HG02588 (cell line): ENCODE data around the gene MIOX.

Experiments used
- ATAC-seq: cut with Tn5 transposase; IDR thresholded peaks from one replicate; pipeline ENCODE4 v1.9.1; 2021; ENCODE audit warnings: mild to moderate bottlenecking, moderate library complexity; ENCODE audit not compliant: unreplicated experiment

The MIOX gene

DNA sequence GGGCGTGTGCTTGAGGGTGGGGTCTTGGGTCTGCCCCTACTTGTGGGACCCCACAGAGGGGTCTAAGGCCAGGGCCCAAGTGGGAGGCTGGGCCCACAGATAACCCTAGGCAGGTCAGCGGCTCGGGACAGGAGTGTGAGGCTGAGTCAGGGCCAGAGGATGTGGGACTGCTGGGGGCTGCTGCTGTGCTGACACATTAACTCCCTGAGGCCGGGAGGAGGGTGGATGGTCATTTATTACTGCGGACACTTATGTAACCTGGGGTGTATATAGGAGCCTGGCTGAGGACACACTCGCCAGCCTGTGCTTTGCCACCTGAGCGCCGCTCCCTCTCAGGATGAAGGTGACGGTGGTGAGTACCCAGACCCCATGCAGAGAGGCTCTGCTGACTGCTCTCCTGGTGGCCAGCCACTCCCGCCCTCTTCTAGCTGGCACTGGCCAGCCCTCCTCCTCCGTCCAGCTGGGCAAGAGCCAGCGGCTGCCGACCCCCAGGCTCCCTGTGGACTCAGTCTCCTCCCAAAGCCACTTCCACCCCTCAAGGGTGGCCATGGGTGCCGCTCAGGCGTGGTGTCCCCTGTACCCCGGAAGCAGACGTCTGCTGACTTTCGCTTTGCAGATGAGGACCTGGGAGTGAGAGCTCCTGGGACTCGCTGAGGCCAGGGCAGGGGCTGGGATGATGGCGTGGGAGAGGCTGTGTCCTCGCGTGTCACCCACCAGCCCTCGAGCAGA is at the start of gene MIOX:
Gene MIOX, plus strand, starts transcription at position 299 of the 729 bp plus-strand sequence. Its CDS starts 39 bp downstream, at position 338.
- no peak for ATAC-seq

DNA sequence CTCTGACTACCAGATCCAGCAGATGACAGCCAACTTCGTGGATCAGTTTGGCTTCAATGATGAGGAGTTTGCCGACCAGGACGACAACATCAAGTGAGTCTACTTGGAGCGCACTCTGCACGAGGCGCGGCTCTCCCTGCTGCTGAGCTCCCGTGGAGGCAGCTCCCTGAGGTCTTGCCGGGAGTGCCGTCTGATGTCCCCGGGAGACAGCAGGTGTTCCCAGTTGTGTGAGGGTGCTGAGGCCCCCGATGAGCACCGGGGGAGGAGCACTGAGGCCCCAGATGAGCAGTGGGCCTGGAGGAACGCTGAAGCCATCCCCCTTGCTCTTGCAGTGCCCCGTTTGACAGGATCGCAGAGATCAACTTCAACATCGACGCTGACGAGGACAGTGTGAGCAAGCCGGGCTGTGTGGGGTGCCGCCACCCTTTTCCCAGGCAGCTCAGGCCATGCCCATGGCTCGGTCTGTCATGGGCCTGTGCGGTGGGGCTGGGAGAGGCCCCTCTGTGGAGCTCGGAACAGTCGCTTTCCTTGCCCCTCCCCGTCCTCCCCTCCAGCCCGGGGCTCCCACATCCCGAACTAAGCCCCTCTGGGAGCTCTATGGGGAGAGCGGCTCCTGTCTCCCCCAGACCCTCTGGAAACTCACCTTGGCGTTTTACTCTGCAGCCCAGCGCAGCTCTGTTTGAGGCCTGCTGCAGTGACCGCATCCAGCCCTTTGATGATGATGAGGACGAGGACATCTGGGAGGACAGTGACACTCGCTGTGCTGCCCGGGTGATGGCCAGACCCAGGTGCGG is 49.0 kb upstream of the MIOX start:
- no peak for ATAC-seq

DNA sequence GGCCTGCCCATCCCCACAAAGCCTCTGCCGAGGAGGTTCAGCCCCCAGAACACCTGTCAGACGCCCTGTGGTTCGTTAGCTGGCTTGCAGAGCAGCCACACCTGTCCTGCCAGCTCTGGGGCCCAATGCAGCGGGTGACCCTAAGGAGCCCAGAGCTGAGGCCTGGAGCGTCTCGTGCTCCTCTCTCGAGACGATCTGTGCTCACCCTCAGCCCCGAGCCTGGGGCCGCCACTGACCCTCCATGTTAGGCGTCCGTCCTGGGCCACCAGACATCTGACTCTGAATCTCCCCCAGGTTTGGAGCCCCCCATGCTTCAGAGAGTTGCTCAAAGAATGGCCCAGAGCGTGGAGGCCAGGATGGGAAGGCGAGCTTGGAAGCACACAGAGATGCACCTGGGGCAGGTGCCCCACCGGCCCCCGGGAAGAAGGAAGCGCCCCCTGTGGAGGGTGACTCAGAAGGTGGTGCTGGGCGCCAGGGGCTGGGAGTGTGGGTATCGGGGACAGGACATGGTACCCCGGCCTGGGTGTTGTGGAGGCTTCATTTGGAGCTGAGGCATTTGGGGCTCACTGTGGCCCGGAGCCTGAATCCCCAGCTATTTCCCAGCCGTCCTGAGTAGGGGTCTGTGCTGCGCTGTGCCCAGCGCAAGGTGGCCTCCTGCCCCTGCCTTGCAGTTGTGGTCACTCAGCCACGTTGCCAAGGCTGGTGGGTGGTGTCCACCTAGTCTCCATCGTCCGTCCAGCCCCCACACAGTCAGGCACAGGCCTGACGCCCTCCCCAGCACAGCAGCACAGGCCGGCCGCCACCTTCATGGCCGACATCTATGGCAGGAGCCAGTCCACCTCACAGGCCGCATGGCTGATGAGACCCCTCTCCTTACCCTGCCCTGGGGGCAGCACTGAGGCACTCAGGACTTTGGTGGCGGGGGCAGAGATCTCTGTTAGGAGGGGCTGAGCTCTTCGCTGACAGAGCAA is 48.1 kb upstream of the MIOX start:
- ATAC-seq = no peak

DNA sequence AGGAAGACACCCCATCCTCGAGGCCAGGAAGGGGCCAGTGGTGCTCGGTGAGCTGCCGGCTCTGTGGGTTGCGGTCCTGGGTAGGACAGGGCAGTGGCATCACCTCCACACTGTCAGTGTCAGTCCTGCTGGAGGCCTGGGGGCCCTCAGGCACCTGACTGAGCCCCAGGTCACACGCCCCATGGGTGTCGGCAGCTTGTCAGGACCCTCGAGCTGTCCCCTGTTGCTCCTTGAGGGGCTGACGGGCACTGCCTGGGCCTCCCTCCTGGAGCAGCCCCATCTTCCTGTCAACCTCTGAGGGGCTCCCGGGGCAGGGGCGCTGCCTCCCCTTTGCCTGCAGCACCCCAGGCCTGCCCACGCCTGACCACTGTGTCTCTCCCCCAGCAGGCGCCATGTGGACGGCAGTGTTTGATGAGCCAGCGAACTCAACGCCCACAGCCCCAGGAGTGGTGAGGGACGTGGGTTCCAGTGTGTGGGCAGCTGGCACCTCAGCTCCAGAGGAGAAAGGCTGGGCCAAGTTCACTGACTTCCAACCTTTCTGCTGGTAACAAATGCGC is 47.3 kb upstream of the MIOX start:
- ATAC-seq = no peak

DNA sequence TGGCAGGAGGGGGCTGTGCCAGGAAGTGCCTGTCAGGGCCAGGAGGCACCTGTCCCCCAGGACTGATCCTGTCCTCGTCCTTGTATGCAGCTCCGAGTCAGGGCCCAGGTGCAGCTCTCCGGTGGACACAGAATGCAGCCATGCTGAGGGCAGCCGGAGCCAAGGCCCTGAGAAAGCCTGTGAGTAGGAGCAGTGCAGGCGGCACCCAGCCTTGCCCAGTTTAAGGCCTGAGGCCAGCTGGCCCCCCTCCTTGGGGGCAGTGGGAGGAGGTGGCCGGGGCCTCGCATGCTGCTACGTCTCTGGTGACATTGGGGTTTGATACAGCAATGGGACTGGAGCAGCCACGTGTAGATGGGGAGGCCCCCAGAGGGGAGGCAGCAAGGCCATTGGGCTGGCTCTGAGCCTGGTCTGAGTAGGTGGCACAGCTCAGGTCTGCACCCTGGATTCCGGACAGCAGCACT is 46.8 kb upstream of the MIOX start:
- ATAC-seq = no peak

DNA sequence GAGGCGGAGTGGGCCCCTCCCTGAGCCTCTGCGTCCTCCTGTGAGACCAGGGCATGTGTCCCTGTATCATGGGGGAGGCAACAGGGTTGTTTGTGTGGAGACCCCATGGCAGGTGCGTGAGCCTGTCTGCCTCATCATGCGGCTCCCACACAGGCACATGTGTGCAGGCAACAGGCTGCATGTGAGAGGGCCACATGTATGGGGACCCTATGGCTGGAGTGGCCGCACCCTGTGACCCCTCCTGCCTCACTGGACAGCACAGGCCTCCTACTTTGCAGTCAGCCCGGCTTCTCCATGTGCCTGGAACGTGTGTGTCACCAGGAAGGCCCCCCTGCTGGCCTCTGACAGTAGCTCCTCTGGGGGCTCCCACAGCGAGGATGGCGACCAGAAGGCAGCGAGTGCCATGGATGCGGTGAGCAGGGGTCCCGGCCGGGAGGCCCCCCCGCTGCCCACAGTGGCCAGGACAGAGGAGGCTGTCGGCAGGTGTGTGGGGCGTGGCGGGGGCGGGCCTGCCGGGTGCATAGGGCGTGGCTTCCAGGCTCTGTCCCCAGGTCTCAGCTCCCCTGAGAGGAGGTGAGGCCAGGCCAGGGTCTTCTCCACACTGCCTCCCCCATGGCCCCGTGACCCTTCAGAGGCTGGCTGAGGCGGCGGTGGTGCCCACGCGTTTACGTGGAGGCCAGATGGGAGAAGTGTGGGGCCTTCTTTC is 46.0 kb upstream of the MIOX start:
- ATAC-seq = no peak

DNA sequence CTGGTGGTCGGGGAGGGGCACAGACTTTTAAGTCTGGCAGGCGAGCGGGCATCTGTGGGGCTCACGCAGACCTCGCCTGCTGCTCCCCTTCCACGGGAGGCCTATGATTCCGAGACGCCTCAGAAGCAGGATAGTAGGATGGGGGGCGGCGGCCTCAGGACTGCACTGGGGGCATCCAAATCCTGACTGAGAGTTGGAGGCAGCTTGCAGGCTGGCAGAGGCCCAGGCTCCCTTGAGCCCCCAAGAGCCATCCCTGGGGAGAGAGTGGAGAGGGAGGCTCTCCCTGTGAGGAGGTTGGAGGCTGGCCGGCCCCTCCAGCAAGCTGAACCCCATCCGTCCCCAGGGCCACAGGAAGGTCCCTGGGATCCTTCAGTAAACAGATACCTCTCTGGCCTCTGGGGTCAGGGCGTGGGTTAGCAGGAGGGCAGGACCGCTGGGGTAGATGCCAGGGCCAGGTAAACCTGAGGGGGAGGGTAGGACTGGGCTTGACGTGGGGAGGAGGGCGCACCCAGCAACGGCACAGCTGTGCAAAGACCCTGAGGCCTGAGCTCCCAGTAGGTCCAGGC is 45.1 kb upstream of the MIOX start:
- no peak for ATAC-seq

DNA sequence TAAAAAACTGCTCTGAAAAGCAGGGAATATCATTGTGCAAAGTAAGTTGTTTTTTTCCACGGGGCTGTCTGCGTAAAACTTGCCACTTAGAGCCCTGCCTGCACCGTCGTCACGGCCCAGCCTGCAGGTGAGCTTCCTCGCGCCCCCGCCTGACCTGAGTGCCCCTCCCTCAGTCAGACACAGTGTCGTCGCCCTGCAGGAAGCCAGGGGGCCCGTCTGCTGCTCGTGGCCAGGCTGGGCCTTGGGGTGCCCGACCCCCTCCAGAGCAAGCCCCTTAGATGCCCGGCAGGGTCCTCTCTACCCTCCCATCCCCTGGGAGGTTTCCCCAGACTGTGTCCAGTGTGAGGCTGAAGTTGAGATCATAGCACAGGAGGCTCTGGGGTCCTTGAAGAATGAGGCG is 43.5 kb upstream of the MIOX start:
- ATAC-seq = no peak

DNA sequence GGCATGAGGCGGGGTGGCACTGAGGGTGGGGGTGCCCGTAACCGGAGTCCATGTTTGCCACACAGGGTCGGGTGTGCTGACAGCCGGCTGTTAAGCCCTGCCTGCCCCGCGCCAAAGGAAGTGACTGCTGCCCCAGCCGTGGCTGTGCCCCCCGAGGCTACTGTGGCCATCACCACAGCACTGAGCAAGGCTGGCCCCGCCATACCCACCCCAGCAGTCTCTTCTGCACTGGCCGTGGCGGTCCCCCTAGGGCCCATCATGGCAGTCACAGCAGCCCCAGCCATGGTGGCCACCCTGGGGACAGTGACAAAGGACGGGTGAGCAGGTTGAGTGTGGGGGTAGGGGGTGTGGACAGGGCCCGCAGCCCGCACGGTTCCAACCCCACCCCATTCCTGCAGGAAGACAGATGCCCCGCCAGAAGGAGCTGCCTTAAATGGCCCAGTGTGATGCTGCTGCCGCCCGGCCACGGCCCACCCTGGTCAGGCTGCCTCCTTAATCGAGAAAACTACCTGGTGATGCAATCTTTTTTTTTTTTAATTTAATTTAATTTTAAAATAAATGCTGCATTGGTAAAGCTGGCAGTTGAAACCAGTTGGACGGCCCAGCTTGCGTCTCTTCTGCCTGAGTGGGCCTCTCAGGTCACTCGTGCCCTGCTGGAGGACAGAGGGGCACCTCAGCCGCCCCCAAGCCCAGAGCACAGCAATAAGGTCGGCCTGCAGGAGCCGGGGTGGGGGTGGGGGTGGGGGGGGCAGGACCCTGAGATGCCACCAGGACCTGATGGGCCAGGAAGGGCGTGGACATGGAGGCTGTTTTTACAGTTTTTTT is 42.6 kb upstream of the MIOX start:
- no peak for ATAC-seq

DNA sequence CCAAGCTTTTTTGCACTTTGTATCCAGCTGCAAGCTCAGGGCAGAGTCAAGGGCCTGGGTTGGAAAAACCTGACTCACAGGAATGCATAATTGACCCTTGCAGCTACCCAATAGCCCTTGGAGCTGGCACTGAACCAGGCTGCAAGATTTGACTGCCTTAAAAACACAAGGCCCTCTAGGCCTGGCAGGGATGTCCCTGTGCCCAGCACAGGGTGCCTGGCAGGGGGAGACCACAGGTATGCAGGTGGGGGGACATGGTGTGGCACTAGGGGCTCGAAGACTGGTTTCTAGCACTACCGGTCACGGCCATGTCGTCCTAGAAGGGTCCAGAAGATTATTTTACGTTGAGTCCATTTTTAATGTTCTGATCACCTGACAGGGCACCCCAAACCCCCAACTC is 42.0 kb upstream of the MIOX start:
- ATAC-seq = no peak

DNA sequence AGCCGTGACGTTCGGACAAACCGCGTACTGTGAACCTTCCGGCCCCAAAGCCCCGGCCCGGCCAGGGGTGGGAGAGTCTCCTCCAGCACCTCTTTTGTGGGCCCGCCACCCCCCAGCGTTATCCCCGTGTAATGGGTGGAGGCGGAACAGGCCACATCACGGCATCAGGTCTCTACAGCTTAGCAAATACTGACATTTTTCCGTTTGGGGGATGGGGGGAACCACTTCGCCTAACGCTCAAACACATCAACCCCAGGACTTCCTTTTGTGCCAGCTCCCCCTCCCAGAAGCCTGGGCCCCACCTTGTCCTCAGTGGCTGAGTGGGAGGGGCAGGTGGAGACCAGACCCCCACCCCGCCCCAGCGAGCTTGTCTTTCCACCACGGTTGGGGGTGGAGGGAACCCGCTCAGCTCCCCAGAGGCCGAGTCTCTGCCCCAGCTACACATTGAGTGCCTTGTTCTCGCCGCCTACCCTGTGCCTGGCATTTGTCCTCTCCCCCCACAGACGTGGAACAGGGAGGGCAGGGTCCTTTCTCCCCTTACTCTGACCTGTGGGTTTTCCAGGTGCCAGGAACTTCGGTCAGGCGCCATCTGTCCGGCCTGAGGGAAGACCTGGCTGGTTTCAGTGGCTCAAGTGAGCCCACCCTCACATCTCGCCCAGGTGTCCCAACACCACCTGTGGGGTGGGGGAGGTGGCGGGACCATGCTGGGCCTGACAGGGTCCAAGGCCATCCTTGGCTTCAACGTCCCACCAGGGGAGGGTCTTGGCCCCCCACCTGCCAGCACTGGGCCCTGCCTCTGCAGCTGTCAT is 41.4 kb upstream of the MIOX start:
- ATAC-seq = no peak

DNA sequence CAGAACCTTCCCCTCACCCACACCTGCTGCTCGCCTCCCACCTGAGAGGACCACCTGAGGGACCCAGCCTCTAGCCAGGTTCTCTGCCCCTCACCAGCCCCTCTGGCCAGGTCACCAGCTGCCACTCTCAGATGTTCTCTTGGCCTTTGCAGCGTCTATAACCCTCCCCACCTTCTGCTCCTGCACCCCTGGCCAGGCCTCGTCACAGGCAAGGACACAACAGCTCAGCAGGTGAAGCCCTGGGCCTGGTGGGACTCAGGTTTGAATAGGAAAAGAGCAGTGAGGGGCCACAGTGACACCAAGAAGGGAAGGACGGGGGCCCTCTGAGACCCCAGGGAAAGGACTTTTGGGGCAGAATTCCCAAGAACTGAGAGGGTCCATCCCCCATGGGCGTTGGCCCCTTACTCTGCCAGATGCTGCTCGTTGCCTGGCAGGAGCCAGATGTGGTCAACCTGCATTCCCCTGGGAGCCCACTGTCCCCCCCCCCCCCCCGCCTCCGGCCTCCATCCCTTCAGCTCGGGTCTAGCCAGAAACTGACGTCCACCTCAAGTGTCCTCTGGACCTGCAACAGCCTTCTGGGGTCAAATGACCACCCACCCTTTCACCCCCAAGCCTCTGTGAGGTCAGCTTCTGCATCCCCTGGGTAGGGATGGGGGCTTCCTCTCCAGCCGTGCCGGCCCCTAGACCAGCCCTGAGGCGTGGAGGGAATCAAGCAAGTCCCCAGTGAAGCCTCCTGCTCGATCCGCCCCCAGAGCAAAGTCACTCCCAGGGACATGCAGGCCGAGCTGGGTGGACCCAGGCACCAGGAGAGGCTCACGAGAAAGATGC is 40.6 kb upstream of the MIOX start:
- ATAC-seq = no peak

DNA sequence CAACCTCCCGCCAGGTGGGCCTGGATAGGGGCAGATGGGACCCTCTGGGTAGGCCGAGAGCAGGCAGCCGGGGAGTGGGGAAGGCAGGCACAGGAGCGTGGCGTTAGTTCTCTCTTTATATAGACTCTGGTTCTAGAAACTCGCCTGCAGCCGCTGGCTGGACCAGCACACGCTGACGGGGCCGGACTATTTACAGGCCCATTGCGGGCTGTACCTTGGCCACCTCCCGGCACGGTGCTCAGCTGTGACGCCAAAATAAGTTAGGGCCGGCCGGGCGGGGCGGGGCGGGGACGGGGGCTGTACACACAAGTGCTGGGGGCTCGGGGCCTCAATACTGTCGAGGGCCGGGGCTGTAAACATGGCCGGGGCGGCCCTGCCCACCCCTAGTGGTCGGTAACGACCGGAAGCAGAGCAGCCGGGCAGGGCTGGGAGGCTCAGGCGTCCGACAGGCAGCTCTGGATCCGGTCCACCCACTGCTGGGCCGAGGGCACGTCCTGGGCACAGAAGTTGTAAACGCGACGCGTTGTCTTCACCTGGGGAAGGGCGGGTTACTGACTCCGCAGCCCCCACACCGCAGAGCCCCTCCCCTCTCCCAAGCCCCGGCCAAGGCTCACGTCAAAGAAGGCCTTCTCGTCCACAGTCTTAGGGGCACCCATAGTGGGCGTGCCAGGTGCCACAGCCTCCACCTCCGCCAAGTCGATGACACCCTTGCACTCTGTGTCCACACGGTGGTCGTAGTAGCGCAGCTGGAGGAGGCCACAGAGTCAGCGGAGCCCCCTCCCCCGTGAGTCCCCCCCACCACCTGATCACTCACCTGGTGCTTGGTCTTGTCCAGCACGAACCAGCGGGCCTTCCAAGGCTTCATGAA is 39.7 kb upstream of the MIOX start:
- no peak for ATAC-seq

DNA sequence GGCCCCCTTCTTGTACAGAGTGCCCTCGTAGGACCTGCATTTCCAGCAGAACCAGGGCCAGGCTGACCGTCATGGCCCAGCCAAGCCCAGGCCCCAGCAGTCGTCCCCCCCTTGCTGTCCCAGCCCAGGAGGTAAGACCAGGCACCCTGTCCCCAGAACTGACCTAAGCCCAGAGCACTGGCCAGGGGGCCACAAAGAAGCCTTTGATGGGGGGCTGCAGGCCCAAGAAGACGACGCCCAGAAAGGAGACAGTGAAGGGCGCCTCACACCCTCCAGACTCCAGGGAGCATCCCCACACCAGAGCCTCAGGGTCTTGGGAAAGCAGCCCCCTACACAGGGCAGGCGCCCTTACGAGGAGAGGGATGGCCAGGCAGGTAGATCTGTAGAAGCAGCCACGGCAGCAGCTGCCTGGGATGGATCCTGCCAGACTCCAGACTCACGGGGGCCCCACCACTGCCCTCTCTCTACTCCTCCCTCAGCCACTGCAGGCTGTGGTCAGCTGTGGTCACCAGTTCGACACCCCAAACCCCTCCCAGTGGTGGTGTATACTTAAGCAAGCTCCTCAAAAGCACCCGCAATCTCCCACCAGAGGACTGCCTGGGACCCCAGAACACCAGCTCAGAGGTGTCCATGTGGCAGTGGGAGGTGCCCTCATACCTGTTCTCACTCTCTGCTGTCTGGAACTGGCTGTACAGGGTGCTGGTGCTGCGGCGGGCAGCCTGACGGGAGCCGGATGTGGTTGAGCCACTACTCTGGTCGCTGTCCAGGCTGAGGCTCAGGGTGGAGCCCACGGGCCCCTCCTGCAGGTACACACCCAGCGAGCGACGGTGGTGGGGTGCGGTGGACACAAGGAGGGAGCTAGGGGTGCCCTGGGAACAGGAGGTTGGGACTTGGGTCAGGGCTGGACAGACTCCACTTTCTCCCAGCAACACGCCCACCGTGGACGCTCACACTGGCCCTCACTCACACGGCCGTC is 38.8 kb upstream of the MIOX start:
- no peak for ATAC-seq

DNA sequence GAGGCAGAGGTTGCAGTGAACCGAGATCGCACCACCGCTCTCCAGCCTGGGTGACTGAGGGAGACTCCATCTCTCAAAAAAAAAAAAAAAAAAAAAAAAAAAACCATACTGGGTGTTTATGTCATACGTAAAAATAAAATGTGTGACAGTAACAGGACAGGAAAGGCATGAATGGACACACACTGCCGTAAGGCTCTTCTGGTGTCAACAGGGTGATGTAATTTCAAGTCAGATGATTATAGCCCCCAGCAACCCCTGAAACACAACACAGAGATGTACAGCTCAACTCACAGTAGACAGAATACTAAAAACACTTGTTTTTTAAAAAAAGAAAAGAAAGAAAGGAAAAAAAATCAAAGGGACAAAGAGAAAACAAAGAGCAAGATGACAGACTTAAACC is 34.0 kb upstream of the MIOX start:
- ATAC-seq = no peak
